ENCODE results near the gene DHRS9. TPM values are rescaled to one million over a fixed set of nuclear protein-coding genes. Genes with fewer than 3 reads are reported as not detected.

Gene DHRS9
- polyA plus RNA-seq, 2 of the 4 experiments (the other 2 are of a cell fraction), result 0.19 to 0.25 TPM

DNA sequence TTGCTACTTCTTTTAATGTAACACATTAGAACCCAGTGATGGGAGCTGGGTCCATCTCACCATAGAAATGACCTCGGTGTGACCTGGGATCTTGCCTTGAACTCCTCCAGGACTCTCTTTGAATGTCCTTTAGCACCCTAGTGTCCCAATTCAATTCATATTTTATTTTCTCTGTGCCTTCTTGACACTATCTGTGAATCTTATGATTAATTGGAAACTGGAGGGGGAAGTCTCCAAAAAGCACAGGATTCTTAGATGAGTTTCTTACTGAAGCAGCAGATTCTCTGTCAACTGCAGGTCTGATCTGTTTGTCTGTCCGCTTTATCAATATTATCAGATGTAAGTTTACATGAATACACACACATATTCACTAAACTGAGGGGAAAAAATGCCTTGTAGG lies 470 bp downstream of the DHRS9 start:
- CTCF ChIA-PET, result no interaction called here
- H3K27ac ChIP-seq, result peak overlapping the region; percentile 35 to 58; a peak in 4 of 6 replicates
- 69% methylated on average over 2 of the region's 2 CpGs for WGBS (ENCODE audit: missing lambda C conversion rate)
- FAIRE-seq, result no peak
- peak in 1 of 2 experiments; percentile 18; a peak in 1 of 6 replicates for ATAC-seq
- peaks cover 28% of the 10 kb centered on the region for H3K4me1 ChIP-seq
- POLR2A ChIA-PET, result no interaction called here
- TF ChIP-seq JUN (IDR thresholded peaks at IDR 0.05) (no peak), RARB (CRISPR knock-in tag; IDR thresholded peaks at IDR 0.05) (no peak), CBX2 (IDR thresholded peaks at IDR 0.05; ENCODE audit: borderline replicate concordance, low read depth) (no peak), RFX5 (IDR thresholded peaks at IDR 0.05) (no peak), POLR2A (IDR thresholded peaks at IDR 0.05; ENCODE audit: low read length) (no peak), ZNF302 (CRISPR knock-in tag; IDR thresholded peaks at IDR 0.05) (no peak), HDAC2 (IDR thresholded peaks at IDR 0.05) (no peak), CHD4 (IDR thresholded peaks at IDR 0.05; ENCODE audit: borderline replicate concordance) (no peak), POLR2AphosphoS2 (conservative IDR thresholded peaks at IDR 0.05; ENCODE audit: low read length) (no peak), HOXB13 (CRISPR knock-in tag; IDR thresholded peaks at IDR 0.05; ENCODE audit: low read depth) (no peak), EHF (CRISPR knock-in tag; IDR thresholded peaks at IDR 0.05) (no peak), RAD21 (conservative IDR thresholded peaks at IDR 0.05 in 1 of 2, IDR thresholded peaks at IDR 0.05 in 1 of 2) (no peak), CHD2 (IDR thresholded peaks at IDR 0.05; ENCODE audit: low read length, partially characterized antibody) (no peak), PHF8 (IDR thresholded peaks at IDR 0.05; ENCODE audit: borderline replicate concordance, low read depth) (no peak), ZFP36 (IDR thresholded peaks at IDR 0.05; ENCODE audit: borderline replicate concordance, partially characterized antibody) (no peak)
- TF ChIP-seq, protein P1, sequence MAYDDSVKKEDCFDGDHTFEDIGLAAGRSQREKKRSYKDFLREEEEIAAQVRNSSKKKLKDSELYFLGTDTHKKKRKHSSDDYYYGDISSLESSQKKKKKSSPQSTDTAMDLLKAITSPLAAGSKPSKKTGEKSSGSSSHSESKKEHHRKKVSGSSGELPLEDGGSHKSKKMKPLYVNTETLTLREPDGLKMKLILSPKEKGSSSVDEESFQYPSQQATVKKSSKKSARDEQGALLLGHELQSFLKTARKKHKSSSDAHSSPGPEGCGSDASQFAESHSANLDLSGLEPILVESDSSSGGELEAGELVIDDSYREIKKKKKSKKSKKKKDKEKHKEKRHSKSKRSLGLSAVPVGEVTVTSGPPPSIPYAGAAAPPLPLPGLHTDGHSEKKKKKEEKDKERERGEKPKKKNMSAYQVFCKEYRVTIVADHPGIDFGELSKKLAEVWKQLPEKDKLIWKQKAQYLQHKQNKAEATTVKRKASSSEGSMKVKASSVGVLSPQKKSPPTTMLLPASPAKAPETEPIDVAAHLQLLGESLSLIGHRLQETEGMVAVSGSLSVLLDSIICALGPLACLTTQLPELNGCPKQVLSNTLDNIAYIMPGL (CRISPR knock-in tag; IDR thresholded peaks at IDR 0.05; ENCODE audit: borderline replicate concordance), result no peak
- TF ChIP-seq, protein P2, sequence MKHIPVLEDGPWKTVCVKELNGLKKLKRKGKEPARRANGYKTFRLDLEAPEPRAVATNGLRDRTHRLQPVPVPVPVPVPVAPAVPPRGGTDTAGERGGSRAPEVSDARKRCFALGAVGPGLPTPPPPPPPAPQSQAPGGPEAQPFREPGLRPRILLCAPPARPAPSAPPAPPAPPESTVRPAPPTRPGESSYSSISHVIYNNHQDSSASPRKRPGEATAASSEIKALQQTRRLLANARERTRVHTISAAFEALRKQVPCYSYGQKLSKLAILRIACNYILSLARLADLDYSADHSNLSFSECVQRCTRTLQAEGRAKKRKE (CRISPR knock-in tag; IDR thresholded peaks at IDR 0.05; ENCODE audit: low read depth), result no peak
- TF ChIP-seq, protein P3, sequence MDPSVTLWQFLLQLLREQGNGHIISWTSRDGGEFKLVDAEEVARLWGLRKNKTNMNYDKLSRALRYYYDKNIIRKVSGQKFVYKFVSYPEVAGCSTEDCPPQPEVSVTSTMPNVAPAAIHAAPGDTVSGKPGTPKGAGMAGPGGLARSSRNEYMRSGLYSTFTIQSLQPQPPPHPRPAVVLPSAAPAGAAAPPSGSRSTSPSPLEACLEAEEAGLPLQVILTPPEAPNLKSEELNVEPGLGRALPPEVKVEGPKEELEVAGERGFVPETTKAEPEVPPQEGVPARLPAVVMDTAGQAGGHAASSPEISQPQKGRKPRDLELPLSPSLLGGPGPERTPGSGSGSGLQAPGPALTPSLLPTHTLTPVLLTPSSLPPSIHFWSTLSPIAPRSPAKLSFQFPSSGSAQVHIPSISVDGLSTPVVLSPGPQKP (IDR thresholded peaks at IDR 0.05; ENCODE audit: low read depth, low read length), result no peak
- H3K4me2 ChIP-seq, result peak overlapping the region; percentile 56
- no peak for DNase-seq (ENCODE audit: low read depth in 1 of 2, low spot score in 1 of 2)
- no peaks in the 10 kb centered on the region for H3K9me3 ChIP-seq
- no peak overlapping the region for H3K4me3 ChIP-seq

DNA sequence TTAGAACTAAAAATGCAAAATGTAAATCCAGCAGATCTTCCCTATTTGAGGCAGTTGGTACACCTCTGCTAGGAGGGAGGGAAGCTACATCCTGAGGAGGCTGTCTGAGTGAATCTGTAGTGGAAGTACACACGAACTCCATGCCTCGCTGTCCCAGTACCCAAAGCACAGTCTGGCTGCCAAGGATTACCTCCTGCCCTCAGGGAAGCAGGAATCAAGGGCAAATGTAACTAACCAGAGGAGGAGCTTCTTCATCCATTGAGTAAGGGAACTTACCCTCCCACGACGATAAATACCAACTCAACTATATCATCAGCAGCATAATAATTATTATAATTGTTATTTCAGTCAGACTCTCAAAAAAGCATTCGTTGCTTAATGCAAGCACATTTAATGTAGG lies 2.1 kb downstream of the DHRS9 start:
- FAIRE-seq, result no peak
- peak overlapping the region; percentile 9; the same call in 2 of the 3 replicates for H3K4me2 ChIP-seq
- POLR2A ChIA-PET, result no interaction called here

DNA sequence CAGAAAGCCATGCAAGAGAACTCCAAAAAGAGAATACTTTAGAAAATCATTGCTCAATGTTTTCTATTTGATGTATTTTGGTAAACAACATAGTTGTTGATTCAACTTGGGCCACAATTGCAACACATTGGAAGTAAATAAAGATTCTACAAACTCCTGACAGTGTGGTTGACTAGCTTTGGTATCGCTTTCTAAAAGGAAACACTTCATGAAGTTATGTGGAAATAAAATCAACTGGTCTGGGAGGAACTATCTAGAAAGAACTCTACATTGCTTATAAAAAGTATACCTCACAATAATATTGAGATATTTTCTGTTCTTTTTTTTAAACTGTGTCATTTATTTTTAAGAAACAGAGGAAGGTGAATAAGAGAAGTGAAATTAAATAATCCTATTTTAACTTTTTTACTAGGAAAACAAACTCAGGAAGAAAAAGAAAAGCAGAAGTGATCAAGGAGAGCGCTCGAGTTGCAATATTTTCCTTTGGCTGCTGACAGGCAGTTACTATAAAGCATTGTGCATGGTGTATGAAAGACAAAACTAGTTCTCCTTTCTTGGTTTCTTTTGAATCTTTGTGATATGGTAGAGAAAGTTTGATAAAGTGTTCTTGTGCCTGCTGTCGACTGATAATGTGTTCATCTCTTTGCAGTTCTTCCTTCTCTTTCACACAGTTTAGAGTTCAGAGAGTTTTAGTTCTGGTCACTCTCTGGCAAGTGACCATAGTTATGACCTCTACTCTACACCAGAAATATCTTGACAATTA lies 3.0 kb downstream of the DHRS9 start:
- ATAC-seq (no peak), DNase-seq (ENCODE audit: low read depth in 1 of 2, low spot score in 1 of 2) (no peak), FAIRE-seq (no peak)
- Histone ChIP-seq H3K4me3 (no peak overlapping the region), H3K9me3 (no peaks in the 10 kb centered on the region), H3K27ac (no peak overlapping the region), H3K4me2 (peak overlapping the region; percentile 9; the same call in 2 of the 3 replicates), H3K4me1 (peaks cover 23% of the 10 kb centered on the region)
- WGBS (ENCODE audit: missing lambda C conversion rate), result 82% methylated on average over 4 of the region's 4 CpGs
- CTCF ChIA-PET, result no interaction called here
- TF ChIP-seq SREBF2 (IDR thresholded peaks at IDR 0.05), result no peak
- TF ChIP-seq CEBPB (IDR thresholded peaks at IDR 0.05), result peak; percentile 63 to 71
- POLR2A ChIA-PET, result no interaction called here

More for the DNA sequence above, 2.1 kb downstream of the DHRS9 start:
- no peaks in the 10 kb centered on the region for H3K9me3 ChIP-seq
- TF ChIP-seq POLR2A (IDR thresholded peaks at IDR 0.05; ENCODE audit: low read length), result no peak
- TF ChIP-seq NFE2L2 (conservative IDR thresholded peaks at IDR 0.05; ENCODE audit: low read length), result no peak
- no peak for TF ChIP-seq PHF8 (IDR thresholded peaks at IDR 0.05; ENCODE audit: borderline replicate concordance, low read depth)
- DNase-seq (ENCODE audit: low read depth in 1 of 2, low spot score in 1 of 2) (no peak), ATAC-seq (no peak)
- CTCF ChIA-PET, result no interaction called here
- no peak overlapping the region for H3K4me3 ChIP-seq
- peaks cover 28% of the 10 kb centered on the region for H3K4me1 ChIP-seq
- H3K27ac ChIP-seq, result no peak overlapping the region
- WGBS (ENCODE audit: missing lambda C conversion rate), result 49% methylated on average over 5 of the region's 5 CpGs
